ENCODE results near the gene LRP1. TPM values are rescaled to one million over a fixed set of nuclear protein-coding genes. Genes with fewer than 3 reads are reported as not detected.
"Not testable (repeated sequence)": the region's sequence is repeated elsewhere in the genome, so short reads cannot be mapped to it uniquely, and the experiment has no call there.

Gene LRP1
- total RNA-seq, 2 experiments from 2014 or later: 1.8 to 2.7 TPM

DNA sequence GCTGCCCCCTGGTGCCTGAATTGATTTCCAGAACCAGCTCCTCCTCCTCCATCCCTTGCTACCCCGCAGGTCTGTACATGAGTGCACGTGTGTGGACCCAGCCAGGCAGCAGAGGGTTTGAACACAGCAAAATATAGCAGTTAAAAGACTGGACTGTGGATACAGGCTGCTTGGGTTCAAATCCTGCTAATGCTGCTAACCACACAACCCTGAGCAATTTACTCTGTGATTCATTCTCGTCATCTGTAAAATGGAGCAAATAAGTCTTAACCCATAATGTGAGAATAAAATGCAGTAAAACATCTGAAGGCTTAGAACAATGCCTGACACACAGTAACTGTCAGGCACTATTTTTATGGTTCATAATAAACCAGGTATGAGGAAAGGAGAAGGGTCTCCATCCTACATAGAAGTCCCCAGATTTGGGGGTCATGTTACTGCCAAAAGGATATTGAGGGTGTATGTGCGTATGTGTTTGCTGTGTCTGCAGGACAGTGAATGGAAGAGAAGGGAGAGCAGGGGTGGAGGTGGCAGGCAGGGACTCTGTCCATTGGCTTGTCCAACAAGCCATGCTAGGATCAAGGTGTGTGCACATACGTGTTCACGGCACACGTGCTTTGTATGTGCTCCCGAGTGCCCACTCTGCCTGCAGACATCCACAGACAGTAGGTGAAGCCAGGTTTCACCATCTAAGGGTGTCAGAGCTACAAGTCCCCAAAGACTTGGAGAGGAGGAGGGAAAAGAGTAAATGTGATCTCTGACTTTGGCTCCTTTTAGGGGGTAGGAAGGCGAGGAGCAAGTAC is 15.6 kb upstream of the LRP1 start:
- CTCF ChIA-PET: interaction anchor here (0.6 to 6.1 kb wide), 44 partner anchors 8 to 890 kb away, joined by 3 to 103 read pairs (median 8); partner anchors contain the start of genes LRP1, NAB2, NEMP1 and SHMT2
- Mint-ChIP-seq H3K9me3 (ENCODE audit: low read depth) (no peaks in the 10 kb centered on the region), H3K27ac (peak overlapping the region; percentile 97), H3K4me1 (peaks cover 35% of the 10 kb centered on the region), H3K4me3 (peak overlapping the region; percentile 98), H3K36me3 (ENCODE audit: low read depth) (peaks cover 28% of the 10 kb centered on the region), H3K27me3 (no peaks in the 10 kb centered on the region)
- ATAC-seq (no peak), DNase-seq (peak; percentile 93)
- POLR2A ChIA-PET: interaction anchor here (0.6 to 3.0 kb wide), 22 partner anchors 9 to 591 kb away, joined by 3 to 35 read pairs (median 5); partner anchors contain the start of genes LRP1, NEMP1, RBMS2 and SHMT2
- intact Hi-C loops (cut with DNase I, micrococcal nuclease): loop anchor here (1.0 to 5.0 kb wide), 9 partner anchors 16 to 360 kb away; partner anchors contain the start of genes PRIM1 (in 2 of the 2) and LRP1 (in 1 of the 2)

DNA sequence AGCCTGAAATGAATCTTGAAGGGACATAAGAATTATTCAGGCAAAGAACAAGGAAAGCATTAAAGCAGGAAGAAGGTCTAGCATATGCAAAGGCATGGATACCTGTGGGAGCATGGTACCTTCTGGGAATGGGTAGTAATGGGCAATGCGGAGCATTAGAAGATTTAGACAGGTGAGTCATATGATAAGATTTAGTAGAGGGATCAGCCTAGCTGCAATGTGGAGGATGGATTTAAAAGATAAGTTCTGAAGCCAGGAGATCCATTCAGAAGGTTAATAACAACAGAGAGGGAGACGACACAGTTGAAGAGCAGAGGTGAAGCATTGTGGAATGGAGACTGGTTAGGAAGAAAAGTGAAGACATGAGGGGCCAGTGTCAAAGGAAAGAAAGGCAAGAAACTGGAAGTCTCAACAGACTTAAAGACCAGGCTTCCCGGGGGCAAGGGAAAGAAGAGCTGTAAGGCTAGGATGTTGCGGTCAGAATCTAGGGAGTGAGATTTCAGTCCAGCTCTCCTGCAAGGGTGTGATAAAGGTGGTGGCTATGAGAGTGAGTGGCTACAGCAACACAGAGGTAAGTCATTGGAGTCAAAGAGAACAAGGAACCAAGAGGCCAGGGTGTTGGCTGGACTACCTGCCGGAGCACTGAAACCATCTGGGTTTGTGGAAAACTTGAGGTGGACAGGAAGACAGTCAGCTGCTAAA is 11.6 kb upstream of the LRP1 start:
- Mint-ChIP-seq H3K27me3 (no peaks in the 10 kb centered on the region), H3K36me3 (ENCODE audit: low read depth) (no peaks in the 10 kb centered on the region), H3K4me1 (peaks cover 22% of the 10 kb centered on the region), H3K27ac (no peak overlapping the region), H3K4me3 (no peak overlapping the region), H3K9me3 (ENCODE audit: low read depth) (no peaks in the 10 kb centered on the region)
- DNase-seq: no peak
- intact Hi-C loops (cut with DNase I, micrococcal nuclease): no loop called here
- ChIA-PET POLR2A (no interaction called here), CTCF (interaction anchor here (0.7 to 2.2 kb wide), 10 partner anchors 7 to 363 kb away, joined by 3 to 10 read pairs (median 4); partner anchors contain the start of gene ARHGAP9)
- ATAC-seq: no peak

DNA sequence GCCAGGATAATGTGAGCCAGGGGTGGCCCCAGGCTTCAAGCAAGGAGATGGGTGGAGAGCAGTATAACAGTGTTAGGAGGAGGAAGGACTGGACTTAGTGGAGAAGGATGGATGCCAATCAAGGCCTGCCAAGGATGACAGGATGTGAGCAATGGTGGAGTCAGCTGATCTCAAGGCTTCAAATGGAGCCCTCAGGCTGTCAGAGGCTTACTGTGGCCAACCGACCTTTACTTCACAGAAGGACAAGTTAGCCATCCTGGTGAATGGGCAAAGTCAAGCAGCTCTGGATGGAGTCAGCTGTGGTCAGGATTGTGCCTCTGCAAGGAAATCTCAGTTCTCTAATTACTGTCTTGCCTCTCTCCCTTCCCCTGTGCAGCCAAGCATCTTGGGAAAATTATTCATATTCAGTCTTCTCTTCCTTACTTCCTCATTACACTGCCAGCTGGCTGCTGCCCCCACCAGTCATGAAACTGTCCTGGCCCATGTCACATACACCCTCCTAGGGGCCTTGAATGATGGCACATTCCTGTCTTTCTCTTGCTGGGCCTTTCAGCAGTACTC is 9.5 kb upstream of the LRP1 start:
- ATAC-seq (peak; percentile 66), DNase-seq (no peak)
- Mint-ChIP-seq H3K4me3 (no peak overlapping the region), H3K27ac (no peak overlapping the region), H3K4me1 (peaks cover 10% of the 10 kb centered on the region), H3K9me3 (ENCODE audit: low read depth) (peaks cover 4% of the 10 kb centered on the region), H3K36me3 (ENCODE audit: low read depth) (peaks cover 2% of the 10 kb centered on the region), H3K27me3 (peaks cover 2% of the 10 kb centered on the region)
- ChIA-PET POLR2A (no interaction called here), CTCF (interaction anchor here (0.7 to 1.9 kb wide), 4 partner anchors 50 to 125 kb away, joined by 3 to 6 read pairs (median 4); no protein-coding TSS in a partner anchor)
- intact Hi-C loops (cut with DNase I, micrococcal nuclease): no loop called here

DNA sequence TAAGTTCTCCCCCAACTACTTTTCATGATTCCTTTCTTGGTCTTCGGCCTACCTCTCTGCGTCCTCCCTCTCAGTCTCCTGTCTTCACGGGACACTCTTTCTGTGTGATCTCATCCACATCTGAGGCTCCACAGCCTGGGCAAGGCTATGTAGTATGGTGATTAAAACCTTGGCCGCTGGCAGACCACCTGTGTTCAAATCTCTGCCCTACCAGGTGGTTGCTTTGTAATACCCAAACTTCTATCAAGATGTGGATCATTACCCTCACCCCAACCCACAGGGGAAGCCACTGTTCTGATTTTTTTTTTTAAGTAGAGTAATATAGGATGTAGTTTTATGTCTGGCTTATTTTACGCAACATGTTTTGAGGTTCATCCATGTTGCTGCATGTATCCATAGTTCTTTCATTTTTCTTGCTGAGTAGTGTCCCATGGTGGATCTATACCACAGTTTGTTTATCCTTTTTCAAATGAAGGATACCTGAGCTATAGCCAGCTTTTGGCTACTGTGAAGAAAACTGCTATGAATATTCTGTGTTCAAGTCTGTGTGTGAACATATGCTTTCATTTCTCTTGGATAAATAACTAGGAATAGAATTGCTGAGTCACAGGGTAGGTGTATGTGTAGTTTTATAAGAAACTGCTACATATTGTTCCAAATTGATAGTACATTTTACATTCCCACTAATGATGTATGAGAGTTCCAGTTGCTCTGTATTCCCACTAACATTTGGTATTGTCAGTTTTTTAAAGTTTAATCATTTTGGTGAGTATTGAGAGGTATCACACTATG is 8.8 kb upstream of the LRP1 start:
- no peak for ATAC-seq
- no peak for DNase-seq
- peaks cover 14% of the 10 kb centered on the region for H3K4me1 Mint-ChIP-seq
- H3K9me3 Mint-ChIP-seq (ENCODE audit: low read depth): peaks cover 9% of the 10 kb centered on the region
- intact Hi-C loops (cut with DNase I, micrococcal nuclease): no loop called here
- CTCF ChIA-PET: interaction anchor here (1.1 to 9.7 kb wide), 3 partner anchors 41 to 118 kb away, joined by 3 to 156 read pairs (median 6); partner anchors contain the start of gene NEMP1
- peaks cover 2% of the 10 kb centered on the region for H3K27me3 Mint-ChIP-seq
- POLR2A ChIA-PET: no interaction called here
- H3K4me3 Mint-ChIP-seq: no peak overlapping the region
- no peak overlapping the region for H3K27ac Mint-ChIP-seq
- H3K36me3 Mint-ChIP-seq (ENCODE audit: low read depth): peaks cover 5% of the 10 kb centered on the region

DNA sequence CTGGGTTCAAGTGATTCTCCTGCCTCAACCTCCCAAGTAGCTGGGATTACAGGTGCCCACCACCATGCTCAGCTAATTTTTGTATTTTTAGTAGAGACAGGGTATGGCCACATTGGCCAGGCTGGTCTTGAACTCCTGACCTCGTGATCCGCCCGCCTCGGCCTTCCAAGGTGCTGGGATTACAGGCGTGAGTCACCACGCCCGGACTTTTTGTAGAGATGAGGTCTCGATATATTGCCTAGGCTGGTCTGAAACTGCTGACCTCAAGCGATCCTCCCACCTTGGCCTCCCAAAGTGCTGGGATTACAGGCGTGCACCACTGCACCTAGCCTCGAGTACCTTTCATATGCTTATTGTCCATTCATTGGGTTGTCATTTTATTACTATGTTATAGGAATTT is 7.6 kb upstream of the LRP1 start:
- H3K9me3 Mint-ChIP-seq (ENCODE audit: low read depth); H3K36me3 Mint-ChIP-seq (ENCODE audit: low read depth); DNase-seq; intact Hi-C loops (cut with DNase I, micrococcal nuclease); H3K27me3 Mint-ChIP-seq; ATAC-seq; H3K27ac Mint-ChIP-seq; H3K4me3 Mint-ChIP-seq: not testable (repeated sequence)
- peaks cover 15% of the 10 kb centered on the region for H3K4me1 Mint-ChIP-seq
- ChIA-PET CTCF (interaction anchor here (0.6 to 9.7 kb wide), 10 partner anchors 9 to 112 kb away, joined by 3 to 156 read pairs (median 3); partner anchors contain the start of gene NEMP1), POLR2A (interaction anchor here (0.7 kb wide), 1 partner anchor 10 kb away, joined by 3 read pairs; the partner anchor contains the start of gene STAT6)

DNA sequence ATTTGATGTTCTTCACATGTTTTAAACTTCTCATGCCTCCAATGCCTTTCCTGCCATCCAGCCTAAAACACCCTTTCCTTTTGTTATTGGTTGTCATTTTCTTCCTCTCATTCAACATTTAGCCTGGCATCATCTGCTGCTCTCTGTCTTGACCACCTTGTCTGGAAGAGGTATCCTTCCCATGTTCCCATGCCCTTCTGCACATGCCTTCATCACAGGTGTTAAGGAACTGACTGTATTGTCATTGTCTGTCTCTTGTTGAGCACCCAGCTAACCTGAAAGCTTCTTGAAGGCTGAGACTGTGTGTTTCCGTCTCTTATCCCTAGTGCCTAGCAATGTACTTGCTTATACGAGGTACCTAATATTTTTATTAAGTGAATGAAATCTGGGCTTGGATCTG is 4.5 kb upstream of the LRP1 start:
- peaks cover 9% of the 10 kb centered on the region for H3K9me3 Mint-ChIP-seq (ENCODE audit: low read depth)
- ChIA-PET CTCF (interaction anchor here (0.6 to 9.7 kb wide), 34 partner anchors 8 to 467 kb away, joined by 3 to 156 read pairs (median 4); partner anchors contain the start of genes NEMP1, STAC3 and STAT6), POLR2A (interaction anchor here (0.6 to 0.7 kb wide), 2 partner anchors 25 to 89 kb away, joined by 3 read pairs; no protein-coding TSS in a partner anchor)
- H3K36me3 Mint-ChIP-seq (ENCODE audit: low read depth): peaks cover 5% of the 10 kb centered on the region
- peaks cover 19% of the 10 kb centered on the region for H3K4me1 Mint-ChIP-seq
- no peak overlapping the region for H3K27ac Mint-ChIP-seq
- intact Hi-C loops (cut with DNase I, micrococcal nuclease): loop anchor here (1.0 to 2.0 kb wide), 4 partner anchors 49 to 115 kb away; no protein-coding TSS in a partner anchor
- H3K27me3 Mint-ChIP-seq: peaks cover 9% of the 10 kb centered on the region
- no peak for ATAC-seq
- H3K4me3 Mint-ChIP-seq: no peak overlapping the region
- DNase-seq: no peak

DNA sequence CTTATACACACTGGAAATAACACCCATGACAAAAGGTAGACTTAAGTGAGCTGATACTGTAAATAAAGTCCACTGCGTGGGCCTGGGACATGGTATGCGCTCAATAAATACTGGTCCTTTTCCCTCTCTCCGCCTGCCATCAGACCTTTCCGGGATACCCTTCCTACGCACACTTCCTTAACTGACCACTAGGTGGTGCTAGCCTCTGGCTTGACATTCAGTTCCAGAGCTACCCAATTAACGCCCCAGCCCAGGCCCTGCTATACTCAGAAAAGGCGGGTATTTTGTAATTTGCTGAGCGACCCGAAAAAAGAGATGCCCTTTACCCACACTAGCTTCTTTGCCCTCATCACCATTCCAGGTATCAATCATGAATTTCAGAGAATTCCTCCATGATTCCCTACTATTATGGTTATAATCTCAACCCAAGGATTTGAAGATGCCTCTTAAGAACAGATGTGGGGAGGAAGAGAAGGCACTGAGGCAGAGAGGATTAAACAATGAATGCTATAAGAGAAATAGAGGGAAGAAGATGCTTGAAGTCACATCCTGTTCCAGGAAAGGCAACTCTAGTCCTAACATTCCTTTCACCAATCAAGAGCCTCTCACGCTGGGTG is 3.9 kb upstream of the LRP1 start:
- Mint-ChIP-seq H3K9me3 (ENCODE audit: low read depth) (peaks cover 9% of the 10 kb centered on the region), H3K36me3 (ENCODE audit: low read depth) (peaks cover 5% of the 10 kb centered on the region), H3K4me3 (peak overlapping the region; percentile 1), H3K4me1 (peaks cover 14% of the 10 kb centered on the region), H3K27ac (no peak overlapping the region), H3K27me3 (peaks cover 9% of the 10 kb centered on the region)
- peak; percentile 87 for DNase-seq
- ATAC-seq: peak; percentile 77
- intact Hi-C loops (cut with DNase I, micrococcal nuclease): loop anchor here (1.0 to 2.0 kb wide), 4 partner anchors 49 to 114 kb away; no protein-coding TSS in a partner anchor
- ChIA-PET POLR2A (interaction anchor here (0.6 to 0.7 kb wide), 3 partner anchors 26 to 99 kb away, joined by 3 read pairs; no protein-coding TSS in a partner anchor), CTCF (interaction anchor here (0.6 to 9.7 kb wide), 36 partner anchors 8 to 503 kb away, joined by 3 to 156 read pairs (median 4); partner anchors contain the start of genes NEMP1, STAC3, STAT6 and TAC3)

DNA sequence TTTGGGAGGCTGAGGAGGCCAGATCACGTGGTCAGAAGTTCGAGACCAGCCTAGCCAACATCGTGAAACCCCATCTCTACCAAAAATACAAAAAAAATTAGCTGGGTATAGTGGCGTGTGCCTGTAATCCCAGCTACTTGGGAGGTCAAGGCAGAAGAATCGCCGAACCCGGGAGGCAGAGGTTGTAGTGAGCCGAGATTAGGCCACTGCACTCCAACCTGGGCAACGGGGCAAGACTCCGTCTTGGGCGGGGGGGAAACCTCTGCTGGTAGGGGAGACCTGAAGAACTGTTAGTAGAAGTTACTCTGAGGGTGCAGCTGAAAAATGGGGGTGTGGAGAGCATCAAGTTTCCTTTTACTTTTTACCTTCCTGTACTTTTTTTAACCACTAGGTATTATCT is 2.2 kb upstream of the LRP1 start:
- ATAC-seq: no peak
- ChIA-PET POLR2A (interaction anchor here (0.6 kb wide), 1 partner anchor 114 kb away, joined by 5 read pairs; no protein-coding TSS in a partner anchor), CTCF (interaction anchor here (0.6 to 9.7 kb wide), 7 partner anchors 11 to 289 kb away, joined by 3 to 156 read pairs (median 5); partner anchors contain the start of gene STAT6)
- H3K4me1 Mint-ChIP-seq: peaks cover 27% of the 10 kb centered on the region
- intact Hi-C loops (cut with DNase I, micrococcal nuclease): loop anchor here in 1 of 2 experiments (5.0 kb wide), 1 partner anchor 101 kb away; the partner anchor contains the start of gene SHMT2
- peaks cover 9% of the 10 kb centered on the region for H3K27me3 Mint-ChIP-seq
- H3K9me3 Mint-ChIP-seq (ENCODE audit: low read depth): peaks cover 9% of the 10 kb centered on the region
- no peak for DNase-seq
- H3K4me3 Mint-ChIP-seq: no peak overlapping the region
- H3K27ac Mint-ChIP-seq: no peak overlapping the region
- peaks cover 5% of the 10 kb centered on the region for H3K36me3 Mint-ChIP-seq (ENCODE audit: low read depth)

DNA sequence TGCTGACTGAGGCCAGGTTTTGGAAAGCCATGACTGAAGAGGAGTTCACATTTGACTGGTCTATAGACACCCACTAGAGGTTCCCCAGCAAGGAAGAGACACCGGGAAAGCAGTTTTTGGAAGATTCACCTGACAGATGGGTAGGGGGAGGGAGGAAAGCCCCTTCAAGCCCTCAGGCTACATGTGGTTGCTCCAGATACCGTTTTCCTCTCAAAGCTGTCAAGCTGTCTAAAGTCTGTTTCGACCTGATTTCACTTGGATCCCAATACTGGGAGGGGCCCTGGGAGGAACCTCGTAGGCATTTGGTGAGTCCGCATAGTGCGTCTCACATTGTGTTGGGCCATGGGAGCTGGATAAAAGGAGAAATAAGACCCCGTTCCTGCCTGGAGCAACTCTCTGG is 1.7 kb upstream of the LRP1 start:
- CTCF ChIA-PET: interaction anchor here (0.7 to 9.7 kb wide), 9 partner anchors 10 to 122 kb away, joined by 3 to 156 read pairs (median 5); partner anchors contain the start of gene STAT6
- DNase-seq: no peak
- ATAC-seq: no peak
- intact Hi-C loops (cut with DNase I, micrococcal nuclease): loop anchor here in 1 of 2 experiments (5.0 kb wide), 1 partner anchor 101 kb away; the partner anchor contains the start of gene SHMT2
- Mint-ChIP-seq H3K36me3 (ENCODE audit: low read depth) (peaks cover 5% of the 10 kb centered on the region), H3K4me3 (peak overlapping the region; percentile 77), H3K4me1 (peaks cover 28% of the 10 kb centered on the region), H3K27ac (no peak overlapping the region), H3K27me3 (peaks cover 9% of the 10 kb centered on the region), H3K9me3 (ENCODE audit: low read depth) (peaks cover 9% of the 10 kb centered on the region)
- POLR2A ChIA-PET: interaction anchor here (2.2 kb wide), 1 partner anchor 15 kb away, joined by 15 read pairs; the partner anchor contains the start of gene STAT6

All from activated CD4-positive, alpha-beta T cell treated with anti-CD3 and anti-CD28 coated beads for 36 hours (primary cell).